Stimulated activated naive B cell treated with anti-CD40 and anti-IgM and Interleukin-4, amounts not matched to agents 10 μg/mL and 1 μg/mL and 100 μg/mL, for 72 hours (primary cell): ENCODE results near the gene AK5.

ENCODE experiments used
- ATAC-seq, 2 donors: fragments of 150-1000 bp; cut with Tn5 transposase; replicated peaks; 2 replicates each; pipeline ENCODE4 v1.10.0; 2021; ENCODE audit warnings: moderate library complexity in 1 of 2
- DNase-seq: peaks from one replicate; pipeline ENCODE4 v3.0.0; 2021
- H3K27ac Mint-ChIP-seq: one replicate; pipeline ENCODE4 v1.8.0; 2022; ENCODE audit warnings: mild to moderate bottlenecking, mixed read lengths
- H3K27me3 Mint-ChIP-seq, 2 donors: one replicate each; pipeline ENCODE4 v1.8.0; 2022; ENCODE audit warnings: mixed read lengths in 2 of 2
- H3K36me3 Mint-ChIP-seq, 2 donors: one replicate each; pipeline ENCODE4 v1.8.0; 2022; ENCODE audit warnings: mixed read lengths in 2 of 2, mild to moderate bottlenecking in 1 of 2
- H3K4me1 Mint-ChIP-seq, 2 donors: one replicate each; pipeline ENCODE4 v1.8.0; 2022; ENCODE audit warnings: mixed read lengths in 2 of 2, mild to moderate bottlenecking in 1 of 2
- H3K4me3 Mint-ChIP-seq, 2 donors: one replicate each; pipeline ENCODE4 v1.8.0; 2022; ENCODE audit warnings: mild to moderate bottlenecking in 2 of 2, mixed read lengths in 2 of 2, moderate library complexity in 1 of 2
- H3K9me3 Mint-ChIP-seq, 2 donors: one replicate each; pipeline ENCODE4 v1.8.0; 2022; ENCODE audit warnings: mixed read lengths in 2 of 2, mild to moderate bottlenecking in 1 of 2

The AK5 gene

DNA sequence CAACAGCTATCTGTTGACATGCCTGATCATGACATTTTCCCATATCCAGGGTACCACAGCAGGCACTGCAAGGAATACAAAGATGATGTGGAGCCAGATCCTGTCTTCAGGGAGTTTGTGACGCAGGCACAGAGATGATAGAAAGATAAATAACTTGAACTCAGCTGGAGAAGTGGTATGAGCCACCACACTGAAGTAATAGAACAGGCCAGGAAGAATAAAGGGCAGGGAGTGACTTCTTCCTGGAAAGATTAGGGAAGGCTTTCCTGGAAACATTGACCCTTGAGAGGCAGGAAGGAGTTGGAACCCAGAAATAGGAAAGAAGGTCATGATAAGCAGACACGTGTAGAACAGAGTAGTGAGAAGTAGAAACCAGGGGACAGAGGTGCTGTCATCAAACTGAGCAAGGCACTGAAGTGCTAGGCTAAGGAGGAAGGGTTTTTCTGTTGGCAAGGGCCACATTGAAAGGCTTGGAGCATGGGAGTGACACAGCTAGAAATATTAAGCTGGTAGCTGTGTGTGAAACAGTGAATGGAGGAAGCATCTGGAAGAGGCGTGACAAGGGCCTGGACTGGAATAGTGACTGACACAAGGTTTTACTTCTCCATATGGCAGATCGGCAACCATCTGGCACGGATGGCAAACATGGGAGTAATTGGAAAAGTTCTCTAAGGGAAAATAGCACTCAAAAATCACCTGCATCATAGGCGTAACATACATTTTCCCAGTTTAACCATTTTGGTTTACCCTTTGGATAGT, 68.4 kb downstream of the AK5 start:
- DNase-seq = no peak
- no peaks in the 10 kb centered on the region for H3K27me3 Mint-ChIP-seq
- H3K9me3 Mint-ChIP-seq = no peaks in the 10 kb centered on the region
- H3K36me3 Mint-ChIP-seq = no peaks in the 10 kb centered on the region
- H3K27ac Mint-ChIP-seq = no peak overlapping the region
- no peaks in the 10 kb centered on the region for H3K4me1 Mint-ChIP-seq
- H3K4me3 Mint-ChIP-seq = no peak overlapping the region
- no peak for ATAC-seq

DNA sequence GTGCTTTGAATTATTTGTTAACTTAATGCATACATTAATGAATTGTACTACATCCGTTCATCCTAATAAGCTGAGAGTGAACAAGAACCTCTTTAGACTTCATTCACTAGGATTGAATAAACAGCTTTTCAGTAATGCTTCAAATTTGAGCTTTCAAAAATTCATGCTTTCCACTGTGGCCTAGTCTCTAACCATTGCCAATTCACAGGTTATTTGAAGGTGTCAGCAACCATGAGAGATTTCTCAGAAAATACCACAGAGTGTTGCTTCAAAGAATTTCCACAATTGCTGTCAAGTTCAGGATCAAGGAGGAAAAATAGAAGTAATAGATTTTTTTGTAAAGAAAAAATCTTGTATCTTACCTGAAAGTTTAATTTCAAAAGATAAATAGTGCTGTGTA, 72.7 kb downstream of the AK5 start:
- H3K4me3 Mint-ChIP-seq = no peak overlapping the region

DNA sequence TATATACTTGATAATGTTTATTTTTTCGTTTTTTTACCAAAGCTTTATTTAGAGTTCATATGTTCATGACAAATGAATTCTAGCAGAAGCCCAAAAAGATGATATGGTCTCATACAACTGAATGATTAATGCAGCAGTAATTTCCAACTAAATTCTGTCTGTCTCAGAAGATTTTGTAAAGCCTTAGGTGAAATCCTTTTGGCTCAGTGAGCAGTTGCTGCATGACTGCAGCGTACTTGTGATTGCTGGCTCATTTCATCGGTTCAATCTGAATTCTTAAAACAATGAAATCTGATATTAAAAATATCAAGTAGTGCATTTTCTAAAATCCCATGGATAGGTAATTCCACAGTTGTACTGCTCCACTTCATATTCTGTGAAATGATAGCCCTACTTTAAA, 73.2 kb downstream of the AK5 start:
- Mint-ChIP-seq H3K4me3 (no peak overlapping the region), H3K36me3 (no peaks in the 10 kb centered on the region), H3K27me3 (no peaks in the 10 kb centered on the region), H3K27ac (no peak overlapping the region), H3K4me1 (no peaks in the 10 kb centered on the region), H3K9me3 (no peaks in the 10 kb centered on the region)
- DNase-seq (no peak), ATAC-seq (no peak)

More for the DNA sequence above, 72.7 kb downstream of the AK5 start:
- Mint-ChIP-seq H3K36me3 (no peaks in the 10 kb centered on the region), H3K9me3 (no peaks in the 10 kb centered on the region), H3K4me1 (no peaks in the 10 kb centered on the region), H3K27ac (no peak overlapping the region), H3K27me3 (no peaks in the 10 kb centered on the region)
- no peak for ATAC-seq
- no peak for DNase-seq

DNA sequence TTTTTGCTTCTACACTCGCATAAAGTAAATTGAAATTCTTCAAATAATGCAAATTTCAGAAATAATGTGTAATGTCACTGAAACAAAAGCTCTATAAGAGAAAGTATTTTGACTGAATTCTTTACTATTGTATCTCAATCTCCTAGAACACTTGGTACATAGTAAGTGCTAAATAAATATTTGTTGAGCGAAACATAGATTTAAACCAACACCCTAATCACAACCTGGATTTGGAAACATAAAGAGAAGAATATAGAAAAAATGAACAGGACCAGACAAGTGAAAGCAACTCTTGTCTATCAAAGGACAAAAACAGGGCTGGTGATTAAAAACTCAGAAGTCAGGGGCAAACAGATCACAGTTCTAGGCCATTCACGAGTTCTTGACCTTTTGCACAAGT, 74.3 kb downstream of the AK5 start:
- no peak for DNase-seq
- Mint-ChIP-seq H3K27ac (no peak overlapping the region), H3K9me3 (no peaks in the 10 kb centered on the region), H3K4me1 (no peaks in the 10 kb centered on the region), H3K4me3 (no peak overlapping the region), H3K36me3 (no peaks in the 10 kb centered on the region), H3K27me3 (no peaks in the 10 kb centered on the region)
- ATAC-seq = no peak

DNA sequence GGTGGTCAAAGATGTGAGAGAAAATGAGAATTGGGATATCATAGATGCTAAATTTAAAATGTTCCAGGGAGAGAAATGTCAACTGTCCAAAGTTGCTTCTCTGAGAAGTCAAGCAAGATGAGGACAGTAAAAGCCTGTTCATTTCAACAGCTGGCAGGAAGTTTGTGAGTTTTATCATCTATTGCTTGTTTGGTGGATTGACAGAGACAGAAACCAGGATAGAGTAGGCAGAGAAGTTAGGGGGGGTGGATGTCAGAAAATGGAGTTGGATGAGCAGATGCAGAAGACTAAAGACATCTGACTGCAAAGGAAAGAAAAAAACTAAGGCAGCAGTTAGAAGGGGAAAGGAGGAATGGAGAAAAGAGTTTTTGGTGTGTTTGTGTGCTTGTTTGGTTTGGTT, 78.4 kb downstream of the AK5 start:
- DNase-seq = no peak
- no peak for ATAC-seq
- Mint-ChIP-seq H3K4me1 (no peaks in the 10 kb centered on the region), H3K27me3 (no peaks in the 10 kb centered on the region), H3K27ac (no peak overlapping the region), H3K4me3 (no peak overlapping the region), H3K36me3 (no peaks in the 10 kb centered on the region), H3K9me3 (no peaks in the 10 kb centered on the region)

DNA sequence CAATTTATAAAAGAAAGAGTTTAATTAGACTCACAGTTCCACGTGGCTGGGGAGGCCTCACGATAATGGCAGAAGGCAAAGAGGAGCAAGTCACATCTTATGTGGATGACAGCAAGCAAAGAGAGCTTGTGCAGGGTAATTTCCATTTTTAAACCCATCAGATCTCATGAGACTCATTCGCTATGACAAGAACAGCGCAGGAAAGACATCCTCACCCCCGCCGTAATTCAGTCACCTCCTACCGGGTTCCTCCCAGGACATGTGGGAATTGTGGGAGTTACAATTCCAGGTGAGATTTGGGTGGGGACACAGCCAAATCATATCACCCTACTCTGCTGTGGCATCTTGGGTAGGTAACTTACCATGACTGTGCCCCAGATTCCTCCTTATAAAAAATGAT, 79.8 kb downstream of the AK5 start:
- no peak for ATAC-seq
- H3K4me1 Mint-ChIP-seq = no peaks in the 10 kb centered on the region
- H3K27me3 Mint-ChIP-seq = no peaks in the 10 kb centered on the region
- H3K4me3 Mint-ChIP-seq = no peak overlapping the region
- H3K27ac Mint-ChIP-seq = no peak overlapping the region
- no peaks in the 10 kb centered on the region for H3K9me3 Mint-ChIP-seq
- DNase-seq = no peak
- H3K36me3 Mint-ChIP-seq = no peaks in the 10 kb centered on the region

DNA sequence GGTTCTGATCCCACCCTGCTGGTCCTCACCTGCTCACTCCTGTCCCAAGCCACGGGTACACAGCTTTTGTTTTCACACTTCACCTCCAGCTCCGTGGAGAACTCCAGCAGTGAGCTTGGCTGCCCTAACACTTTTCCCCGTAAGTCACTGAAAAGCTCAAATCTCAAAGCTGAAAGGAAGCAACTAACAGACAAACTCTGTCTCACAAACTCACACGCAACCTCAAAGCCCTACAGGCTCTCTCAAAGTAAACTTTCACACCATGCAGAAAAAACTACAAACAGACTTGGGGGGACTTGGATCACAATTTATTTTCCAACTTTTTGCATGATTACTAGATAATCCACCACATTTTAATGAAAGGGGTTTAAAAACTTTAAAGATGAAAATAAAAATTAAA, 88.3 kb downstream of the AK5 start:
- H3K4me3 Mint-ChIP-seq = no peak overlapping the region
- H3K4me1 Mint-ChIP-seq = no peaks in the 10 kb centered on the region
- no peak for DNase-seq

DNA sequence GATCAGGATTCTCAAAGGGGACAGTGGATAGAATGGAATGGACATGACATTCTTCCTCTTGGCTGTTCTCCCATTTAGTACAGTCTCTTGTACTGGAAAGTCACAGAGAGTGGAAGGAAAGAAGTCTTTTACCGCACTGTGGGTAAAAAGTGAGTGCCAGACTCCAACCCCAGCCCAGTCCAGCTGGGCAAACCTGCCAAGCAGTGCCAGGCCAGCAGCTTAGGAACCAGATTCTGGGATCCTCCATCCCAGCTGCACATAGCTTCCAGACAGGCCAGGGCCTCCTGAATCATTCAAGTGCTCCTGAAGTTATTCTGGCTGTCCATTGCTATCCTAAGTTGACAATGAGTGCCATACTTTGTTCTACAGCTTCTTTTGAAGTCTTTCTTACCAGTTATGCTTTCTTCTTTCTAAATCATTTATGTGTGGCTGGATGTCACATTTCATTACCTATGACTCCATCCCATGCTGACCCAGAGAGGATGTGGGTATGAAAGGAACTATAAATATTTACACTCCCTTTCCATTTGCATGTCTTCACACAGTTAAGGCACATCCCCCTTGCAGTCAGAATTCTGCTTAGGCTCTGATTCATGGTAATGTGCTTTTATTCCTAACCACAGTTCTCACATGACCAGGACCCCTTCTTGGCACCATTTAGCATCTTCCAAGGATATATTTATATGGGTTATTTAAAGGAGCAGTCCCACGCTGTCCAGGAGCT, 88.9 kb downstream of the AK5 start:
- Mint-ChIP-seq H3K27ac (no peak overlapping the region), H3K36me3 (no peaks in the 10 kb centered on the region), H3K4me3 (no peak overlapping the region), H3K4me1 (no peaks in the 10 kb centered on the region), H3K27me3 (no peaks in the 10 kb centered on the region), H3K9me3 (no peaks in the 10 kb centered on the region)
- ATAC-seq (no peak), DNase-seq (no peak)

More for the DNA sequence above, 88.3 kb downstream of the AK5 start:
- no peak overlapping the region for H3K27ac Mint-ChIP-seq
- no peaks in the 10 kb centered on the region for H3K9me3 Mint-ChIP-seq
- no peak for ATAC-seq
- H3K27me3 Mint-ChIP-seq = no peaks in the 10 kb centered on the region
- no peaks in the 10 kb centered on the region for H3K36me3 Mint-ChIP-seq

DNA sequence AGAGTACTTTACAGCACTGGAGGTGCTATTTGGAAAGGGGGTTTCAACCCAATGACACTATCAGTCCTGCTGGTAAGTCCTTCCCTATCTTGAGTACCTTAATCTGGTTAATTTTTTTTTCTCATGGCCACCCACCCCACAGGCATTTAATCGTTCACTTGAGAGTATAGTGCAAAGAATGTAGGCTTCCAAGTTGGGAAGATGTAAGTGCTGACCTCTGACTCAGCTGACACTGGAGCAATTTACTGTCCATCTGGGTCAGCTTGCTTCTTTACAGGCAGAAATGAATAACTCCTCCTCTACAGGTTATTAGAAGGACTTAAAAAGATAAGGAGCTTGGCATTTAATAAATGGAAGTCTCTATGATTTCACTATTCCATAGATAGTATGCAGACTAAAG, 89.6 kb downstream of the AK5 start:
- no peaks in the 10 kb centered on the region for H3K9me3 Mint-ChIP-seq
- DNase-seq = no peak
- H3K36me3 Mint-ChIP-seq = no peaks in the 10 kb centered on the region
- no peak overlapping the region for H3K4me3 Mint-ChIP-seq
- no peak overlapping the region for H3K27ac Mint-ChIP-seq
- H3K27me3 Mint-ChIP-seq = no peaks in the 10 kb centered on the region
- ATAC-seq = no peak
- no peaks in the 10 kb centered on the region for H3K4me1 Mint-ChIP-seq

DNA sequence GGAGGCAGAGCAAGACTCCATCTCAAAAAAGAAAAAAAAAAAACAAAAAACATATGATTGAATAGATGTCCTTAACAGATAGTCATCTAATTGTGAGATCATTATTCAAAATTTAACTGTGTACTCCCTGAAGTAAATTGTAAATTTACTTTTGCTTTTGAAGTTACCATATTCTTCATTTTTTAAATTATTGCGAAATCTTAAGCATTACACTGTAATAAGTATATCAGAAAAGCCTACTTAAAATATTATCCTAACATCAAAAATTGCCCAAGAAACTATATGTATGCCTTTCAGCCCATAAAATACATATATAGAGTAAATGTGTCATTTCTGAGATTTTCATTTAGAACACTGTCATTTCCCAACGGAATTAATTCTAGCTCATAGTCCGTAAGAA, 91.9 kb downstream of the AK5 start:
- Mint-ChIP-seq H3K27me3 (no peaks in the 10 kb centered on the region), H3K27ac (no peak overlapping the region), H3K4me3 (no peak overlapping the region), H3K9me3 (no peaks in the 10 kb centered on the region), H3K36me3 (no peaks in the 10 kb centered on the region), H3K4me1 (no peaks in the 10 kb centered on the region)
- DNase-seq (no peak), ATAC-seq (no peak)

DNA sequence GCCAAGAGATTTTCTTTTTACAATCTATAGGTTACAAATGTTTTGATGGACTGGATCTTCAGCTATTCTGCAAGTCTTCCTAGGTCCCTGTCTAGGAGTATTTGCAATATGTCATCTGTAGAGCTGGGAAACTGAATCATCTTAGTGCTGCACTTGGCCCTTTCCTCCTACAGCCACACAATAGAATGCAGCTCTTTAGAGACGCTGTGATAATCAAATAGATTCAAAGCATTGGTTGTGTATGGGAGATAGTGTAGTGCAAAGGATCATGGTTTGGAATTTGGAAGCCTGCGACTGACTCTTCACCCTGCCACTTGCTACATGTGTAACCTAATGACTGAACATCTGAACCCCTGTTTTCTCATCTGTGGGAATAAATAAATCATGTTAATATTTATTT, 93.7 kb downstream of the AK5 start:
- Mint-ChIP-seq H3K27me3 (no peaks in the 10 kb centered on the region), H3K9me3 (no peaks in the 10 kb centered on the region), H3K36me3 (no peaks in the 10 kb centered on the region), H3K27ac (no peak overlapping the region), H3K4me3 (no peak overlapping the region), H3K4me1 (no peaks in the 10 kb centered on the region)
- no peak for ATAC-seq
- no peak for DNase-seq

DNA sequence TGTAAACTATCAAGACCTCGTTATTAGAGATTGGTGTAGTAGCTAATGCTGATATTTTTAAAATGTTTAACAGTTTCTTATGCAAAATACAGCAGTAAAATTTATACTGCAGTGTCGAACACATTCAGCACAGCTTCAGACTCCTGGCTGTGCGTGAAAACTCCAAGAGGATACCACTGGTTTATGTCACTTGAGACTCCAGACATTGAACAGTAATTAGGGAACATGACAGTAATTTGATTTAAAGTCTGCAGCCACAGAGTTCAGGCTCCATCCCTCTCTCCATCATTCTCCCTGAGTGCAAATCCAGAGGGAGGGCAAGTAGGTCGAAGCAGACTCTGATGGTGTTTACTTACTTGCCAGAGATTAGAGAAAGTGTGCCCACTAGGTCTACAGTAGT, 94.2 kb downstream of the AK5 start:
- H3K27me3 Mint-ChIP-seq = no peaks in the 10 kb centered on the region
- no peaks in the 10 kb centered on the region for H3K36me3 Mint-ChIP-seq
- no peaks in the 10 kb centered on the region for H3K4me1 Mint-ChIP-seq
- DNase-seq = no peak
- no peak for ATAC-seq
- H3K4me3 Mint-ChIP-seq = no peak overlapping the region
- H3K9me3 Mint-ChIP-seq = no peaks in the 10 kb centered on the region
- no peak overlapping the region for H3K27ac Mint-ChIP-seq

DNA sequence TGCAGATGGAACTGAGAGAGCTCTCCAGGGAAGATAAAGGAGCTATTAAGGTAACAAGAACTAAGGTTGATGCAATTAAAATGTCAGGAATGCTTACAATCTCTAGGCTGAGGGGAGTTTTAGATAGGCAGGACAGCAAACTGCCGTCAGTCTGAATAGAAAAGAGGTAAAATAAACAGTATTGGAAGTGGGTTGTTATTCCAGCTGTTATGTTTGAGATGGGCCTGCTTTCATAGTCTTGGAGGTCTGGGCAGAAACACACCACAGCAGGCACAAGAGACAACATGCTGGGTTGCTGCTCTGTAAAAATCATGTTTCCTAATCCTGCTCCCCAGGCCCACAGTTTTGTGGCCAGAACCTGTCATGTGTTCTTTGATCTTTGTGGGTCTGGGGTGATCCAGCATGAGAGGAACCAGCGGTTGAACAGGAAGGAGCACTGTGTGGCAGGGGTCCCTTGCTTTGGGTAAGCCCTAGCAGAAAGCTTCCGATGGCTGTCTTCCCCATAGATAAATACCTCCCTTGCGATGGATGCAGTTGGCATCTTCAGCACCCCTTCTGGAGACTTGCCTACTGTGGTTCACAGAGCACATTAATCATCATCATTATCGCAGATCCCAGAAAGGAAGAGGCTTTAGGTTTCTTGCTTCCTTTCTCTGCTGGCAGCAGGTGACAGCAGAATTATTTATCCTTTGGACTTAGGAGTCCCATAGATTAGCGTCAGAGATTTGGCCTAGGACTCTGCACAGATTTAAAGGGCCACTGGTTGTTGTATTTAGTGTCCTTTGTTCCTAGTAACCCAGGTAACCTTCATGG, 97.1 kb downstream of the AK5 start:
- Mint-ChIP-seq H3K4me3 (no peak overlapping the region), H3K36me3 (no peaks in the 10 kb centered on the region), H3K27me3 (no peaks in the 10 kb centered on the region), H3K4me1 (no peaks in the 10 kb centered on the region), H3K27ac (no peak overlapping the region), H3K9me3 (no peaks in the 10 kb centered on the region)
- DNase-seq (no peak), ATAC-seq (no peak)

DNA sequence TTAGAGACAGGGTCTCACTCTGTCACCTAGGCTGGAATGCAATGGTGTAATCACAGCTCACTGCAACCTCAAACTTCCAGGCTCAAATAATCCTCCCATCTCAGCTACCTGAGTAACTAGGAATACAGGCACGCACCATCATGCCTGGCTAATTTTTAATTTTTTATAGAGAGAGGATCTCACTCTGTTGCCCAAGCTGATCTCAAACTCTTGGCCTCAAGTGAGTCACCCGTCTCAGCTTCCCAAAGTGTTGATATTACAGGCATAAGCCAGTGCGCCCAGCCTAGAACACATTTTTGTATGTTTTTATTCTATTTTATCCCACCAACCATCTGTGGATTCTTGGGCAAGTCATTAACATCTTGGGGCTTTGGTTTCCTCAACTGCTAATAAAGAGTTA, 100.5 kb downstream of the AK5 start:
- Mint-ChIP-seq H3K27me3 (no peaks in the 10 kb centered on the region), H3K27ac (no peak overlapping the region), H3K36me3 (no peaks in the 10 kb centered on the region), H3K4me3 (no peak overlapping the region), H3K9me3 (no peaks in the 10 kb centered on the region), H3K4me1 (no peaks in the 10 kb centered on the region)
- ATAC-seq = no peak
- no peak for DNase-seq

DNA sequence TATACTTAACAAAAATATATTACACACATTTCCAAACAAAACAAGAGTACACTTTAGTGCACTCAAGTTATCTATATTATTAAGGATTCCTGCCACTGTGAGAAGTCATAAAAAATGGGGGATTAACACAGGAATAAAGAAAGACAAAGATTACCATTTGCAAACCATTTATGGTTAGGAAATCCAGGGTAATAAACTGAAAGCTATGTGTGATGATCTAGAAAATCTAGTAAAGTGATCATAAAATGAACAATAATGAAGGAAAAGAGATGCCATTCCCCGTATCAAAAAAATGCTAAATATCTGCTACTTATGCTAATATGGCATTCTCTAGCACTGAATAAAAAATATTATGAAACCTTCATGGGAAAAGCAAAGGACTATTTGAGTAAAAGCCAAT, 101.4 kb downstream of the AK5 start:
- no peak for ATAC-seq
- DNase-seq = no peak
- no peak overlapping the region for H3K4me3 Mint-ChIP-seq
- no peaks in the 10 kb centered on the region for H3K27me3 Mint-ChIP-seq
- H3K36me3 Mint-ChIP-seq = no peaks in the 10 kb centered on the region
- no peaks in the 10 kb centered on the region for H3K4me1 Mint-ChIP-seq
- no peak overlapping the region for H3K27ac Mint-ChIP-seq
- no peaks in the 10 kb centered on the region for H3K9me3 Mint-ChIP-seq
